Right hindlimb (tissue), 1 donor: ENCODE results near the gene SLC22A1.
"Not testable (repeated sequence)": the region's sequence is repeated elsewhere in the genome, so short reads cannot be mapped to it uniquely, and the experiment has no call there.

Source experiments
- DNase-seq: peaks from one replicate; pipeline ENCODE4 v3.0.0-alpha.2; 2018

SLC22A1 gene

DNA sequence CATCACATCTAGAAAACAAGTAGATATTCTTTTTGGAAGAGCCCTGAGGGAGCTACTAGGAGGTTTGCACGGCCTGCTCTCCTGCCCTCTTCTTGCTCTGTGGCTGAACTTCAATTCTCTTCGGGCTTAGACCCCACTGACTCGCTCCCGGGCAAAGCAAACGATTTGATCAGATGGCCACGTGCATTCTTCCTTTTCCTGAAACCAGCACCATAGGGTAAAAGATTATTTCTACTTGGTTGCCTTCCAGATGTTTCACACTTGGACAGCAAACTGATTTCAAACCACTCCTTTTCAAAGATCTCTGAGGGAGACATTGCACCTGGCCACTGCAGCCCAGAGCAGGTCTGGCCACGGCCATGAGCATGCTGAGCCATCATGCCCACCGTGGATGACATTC is at the start of gene SLC22A1:
Gene SLC22A1, plus strand, starts transcription at position 258 of the 400 bp plus-strand sequence. Its CDS starts 121 bp downstream, at position 379.
- DNase-seq, result no peak

GRCh38 chr6:160073272-160073671 is 48.3 kb upstream of the SLC22A1 start:
- DNase-seq, result no peak

DNA sequence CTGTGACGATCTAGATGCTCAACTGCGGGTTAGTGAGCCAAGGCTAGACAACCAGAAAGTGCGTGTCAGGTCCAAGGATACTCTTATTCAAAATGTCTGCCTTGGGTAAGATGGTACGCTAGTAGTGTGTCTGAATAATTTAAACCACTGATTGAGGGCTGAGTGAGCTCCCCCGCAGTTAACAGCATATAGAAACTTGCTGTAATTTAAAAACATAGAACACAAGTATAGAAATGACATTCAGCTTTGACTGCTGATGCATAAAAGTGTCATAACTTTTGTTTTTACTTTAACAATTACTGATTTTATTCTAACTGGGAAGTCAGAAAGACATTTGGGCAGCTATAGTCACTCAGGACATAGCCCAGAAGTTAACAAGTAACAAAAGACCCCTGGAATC is 45.6 kb upstream of the SLC22A1 start:
- DNase-seq, result no peak

GRCh38 chr6:160077024-160077423 is 44.6 kb upstream of the SLC22A1 start:
- no peak for DNase-seq

DNA sequence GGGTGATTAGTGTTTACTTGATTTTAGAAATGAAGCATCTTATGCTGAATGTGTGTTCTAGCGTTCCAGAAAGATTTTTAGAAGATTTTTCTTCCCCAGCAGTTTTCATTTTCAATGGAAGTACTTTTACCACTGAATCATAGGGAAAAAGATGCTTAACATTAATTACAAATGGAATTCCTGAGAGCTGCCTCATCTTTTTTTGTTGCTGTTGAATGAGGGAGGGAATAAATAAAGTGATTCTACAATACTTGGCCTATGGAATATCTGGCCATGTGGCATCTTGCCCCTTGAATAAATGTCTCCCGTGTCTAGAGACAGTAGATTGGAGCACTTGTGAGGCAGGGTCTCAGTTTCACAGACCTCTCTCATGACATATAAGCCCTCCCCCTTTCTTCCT is 44.1 kb upstream of the SLC22A1 start:
- DNase-seq, result no peak

DNA sequence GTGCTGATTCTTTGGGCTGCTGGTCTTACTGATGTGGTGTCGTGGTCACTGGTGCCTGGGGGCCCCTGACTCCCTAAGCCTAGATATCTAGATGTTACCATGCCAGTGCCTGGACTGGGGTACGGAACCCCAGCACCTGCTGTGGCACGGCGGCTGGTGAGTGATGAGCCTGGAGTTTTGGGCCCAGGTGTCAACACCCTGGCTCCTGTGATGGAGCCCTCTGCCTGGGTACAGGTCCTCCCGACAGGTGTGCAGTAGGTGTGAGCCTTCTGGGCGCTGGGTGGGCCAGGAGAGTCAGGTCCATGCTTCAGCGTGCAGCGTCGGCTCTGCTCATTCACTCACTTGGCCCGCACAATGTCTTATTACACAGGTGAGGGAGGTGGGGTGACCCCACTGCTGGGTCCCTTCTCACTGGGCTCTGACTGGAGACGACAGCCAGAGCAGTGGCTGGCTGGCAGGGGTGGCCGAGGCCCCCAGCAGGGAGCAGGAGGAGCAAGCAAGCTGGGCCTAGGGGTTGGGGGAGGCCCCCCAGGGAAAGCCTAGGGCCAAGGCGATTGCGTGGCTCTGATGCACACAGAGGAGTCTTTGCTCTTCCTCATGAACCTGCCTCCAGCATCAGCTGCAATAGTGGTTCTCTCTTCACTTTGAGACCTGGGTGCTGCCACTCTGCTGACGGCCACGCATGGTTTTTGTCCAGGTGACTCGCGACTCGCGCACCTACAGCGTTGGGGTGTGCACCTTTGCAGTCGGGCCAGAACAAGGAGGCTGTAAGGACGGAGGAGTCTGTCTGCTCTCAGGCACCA is 42.5 kb upstream of the SLC22A1 start:
- DNase-seq, result no peak

DNA sequence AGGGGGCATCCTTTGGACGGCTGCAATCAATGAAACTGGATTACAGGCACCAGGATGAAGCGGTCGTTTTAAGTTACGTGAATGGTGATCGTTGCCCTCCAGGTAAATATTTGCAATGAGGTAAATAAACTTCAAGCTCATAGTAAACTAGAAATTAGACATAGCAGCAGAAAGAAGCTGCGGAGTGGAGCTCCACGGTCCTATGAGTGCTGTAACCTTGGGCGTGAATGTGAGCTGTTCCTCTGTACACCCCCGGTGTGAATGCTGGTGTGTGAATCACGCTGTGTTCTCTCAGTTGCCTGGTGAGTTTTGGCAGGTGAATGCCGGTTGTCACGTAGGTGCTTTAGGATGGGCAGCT is 42.0 kb upstream of the SLC22A1 start:
- no peak for DNase-seq

- DNase-seq, result no peak
Measured at GRCh38 chr6:160080097-160080496, 41.5 kb upstream of the SLC22A1 start.

GRCh38 chr6:160081398-160081797 is 40.2 kb upstream of the SLC22A1 start:
- no peak for DNase-seq

- DNase-seq, result no peak
Measured at GRCh38 chr6:160082627-160083026, 39.0 kb upstream of the SLC22A1 start.

- no peak for DNase-seq
Measured at GRCh38 chr6:160084198-160084776, 37.3 kb upstream of the SLC22A1 start.

DNA sequence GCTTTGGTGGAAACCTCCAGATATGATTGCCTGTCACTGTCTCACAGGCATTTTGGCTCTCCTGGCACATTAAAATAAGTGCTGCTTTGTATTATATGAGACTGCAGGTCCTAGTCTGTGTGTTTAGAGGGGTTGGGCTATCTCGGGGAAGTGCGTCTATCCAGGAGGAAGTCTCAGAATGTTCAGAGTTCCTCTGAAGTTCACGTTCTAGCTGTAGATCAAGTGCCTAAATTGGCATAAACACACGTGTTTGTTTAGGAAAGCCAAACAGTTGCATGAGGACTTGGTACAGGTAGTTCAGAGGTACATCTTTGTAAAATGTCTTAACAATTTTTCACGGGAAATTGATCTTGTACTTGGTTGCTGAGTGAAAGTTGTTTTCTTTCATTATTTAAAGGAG is 36.4 kb upstream of the SLC22A1 start:
- no peak for DNase-seq

DNA sequence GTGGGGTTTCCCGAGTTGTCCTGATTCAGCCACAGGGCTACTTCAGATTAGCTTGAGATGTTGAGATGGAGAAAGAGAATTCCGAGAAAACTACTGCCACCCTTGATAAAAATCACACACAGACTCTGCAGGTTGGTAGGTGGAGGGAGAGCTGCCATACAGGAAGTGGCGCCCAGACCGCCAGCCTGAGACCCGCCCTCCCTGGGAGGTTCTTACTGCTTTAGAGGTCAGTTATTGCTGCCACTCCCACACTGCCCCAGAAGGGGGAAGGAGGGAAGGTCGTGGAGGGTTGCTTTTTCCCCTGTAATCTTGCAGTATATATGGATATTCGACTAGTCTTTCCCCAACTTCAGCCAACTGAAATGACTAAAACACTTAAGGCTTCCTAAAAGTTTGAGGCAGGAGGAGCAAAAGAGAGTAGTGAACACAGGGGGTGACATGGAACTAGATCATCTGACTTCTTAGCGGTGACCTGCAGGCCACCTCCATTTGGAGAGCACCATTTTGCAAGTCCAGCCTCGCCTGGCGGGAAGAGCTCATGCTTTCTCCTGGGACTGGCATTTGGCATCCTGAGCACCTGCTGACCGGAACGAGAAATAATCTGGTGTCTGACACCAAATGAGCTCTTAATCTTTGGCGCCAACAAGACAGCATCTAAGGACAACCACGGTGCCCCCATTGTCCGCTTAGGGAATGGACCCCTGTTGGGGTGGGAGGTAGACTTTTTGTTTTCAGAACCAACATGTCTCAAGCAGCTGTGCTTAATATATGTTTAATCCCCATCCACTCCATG is 35.7 kb upstream of the SLC22A1 start:
- DNase-seq, result no peak

DNA sequence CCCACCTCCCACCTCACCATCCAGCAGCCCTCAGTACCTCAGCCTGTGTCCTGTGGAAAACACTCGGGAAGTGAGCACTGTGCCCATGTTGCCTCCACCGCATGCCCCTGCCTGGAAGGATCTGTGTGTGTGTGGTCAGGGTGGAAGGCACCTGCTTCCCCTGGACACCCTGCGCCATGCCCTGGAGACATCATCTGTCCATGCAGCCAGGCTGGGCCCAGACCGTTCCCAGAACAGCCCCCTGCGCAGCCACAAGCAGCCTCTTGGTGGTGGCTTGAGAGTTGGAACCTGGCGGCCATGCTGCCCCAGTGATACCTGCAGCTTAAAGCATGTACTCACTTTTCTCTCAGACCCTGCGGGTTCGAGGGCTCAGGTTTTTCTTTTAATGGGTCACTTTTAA is 34.9 kb upstream of the SLC22A1 start:
- no peak for DNase-seq

GRCh38 chr6:160088069-160088783 is 33.4 kb upstream of the SLC22A1 start:
- peak; percentile 79 for DNase-seq

DNA sequence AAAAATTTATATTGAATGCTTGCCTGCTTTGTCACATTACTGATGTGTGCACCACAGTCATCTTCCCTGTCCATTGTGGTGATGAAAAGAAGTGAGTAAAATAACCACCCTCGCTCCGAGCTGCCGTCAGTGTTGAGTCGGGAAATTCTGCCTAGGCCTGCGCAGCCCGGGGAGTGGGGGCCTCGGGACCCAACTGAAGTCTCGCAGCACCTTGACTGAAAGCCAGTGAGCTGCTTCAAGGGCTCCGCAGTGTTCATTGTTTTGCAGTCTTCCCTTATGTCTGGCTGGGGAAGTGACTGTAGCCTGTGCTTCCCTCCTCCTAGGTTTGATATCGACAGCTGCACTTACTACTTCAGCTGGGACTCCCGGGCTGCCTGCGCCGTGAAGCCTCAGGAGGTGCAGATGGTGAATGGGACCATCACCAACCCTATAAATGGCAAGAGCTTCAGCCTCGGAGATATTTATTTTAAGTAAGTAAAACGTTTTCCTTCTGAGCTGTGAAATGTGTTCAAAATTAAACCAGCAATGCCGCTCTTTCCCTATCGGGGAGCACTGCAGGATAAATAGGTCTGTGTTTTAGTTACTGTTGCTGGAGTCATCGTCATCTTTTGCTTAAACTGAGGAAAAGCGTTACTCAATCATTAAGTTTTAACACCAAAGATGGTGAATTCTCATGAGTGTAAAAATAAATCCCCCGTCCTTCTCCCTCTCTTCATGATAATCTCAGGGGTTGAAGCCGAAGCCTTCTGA is 32.7 kb upstream of the SLC22A1 start:
- DNase-seq, result no peak

GRCh38 chr6:160089534-160089897 is 32.1 kb upstream of the SLC22A1 start:
- DNase-seq, result no peak

DNA sequence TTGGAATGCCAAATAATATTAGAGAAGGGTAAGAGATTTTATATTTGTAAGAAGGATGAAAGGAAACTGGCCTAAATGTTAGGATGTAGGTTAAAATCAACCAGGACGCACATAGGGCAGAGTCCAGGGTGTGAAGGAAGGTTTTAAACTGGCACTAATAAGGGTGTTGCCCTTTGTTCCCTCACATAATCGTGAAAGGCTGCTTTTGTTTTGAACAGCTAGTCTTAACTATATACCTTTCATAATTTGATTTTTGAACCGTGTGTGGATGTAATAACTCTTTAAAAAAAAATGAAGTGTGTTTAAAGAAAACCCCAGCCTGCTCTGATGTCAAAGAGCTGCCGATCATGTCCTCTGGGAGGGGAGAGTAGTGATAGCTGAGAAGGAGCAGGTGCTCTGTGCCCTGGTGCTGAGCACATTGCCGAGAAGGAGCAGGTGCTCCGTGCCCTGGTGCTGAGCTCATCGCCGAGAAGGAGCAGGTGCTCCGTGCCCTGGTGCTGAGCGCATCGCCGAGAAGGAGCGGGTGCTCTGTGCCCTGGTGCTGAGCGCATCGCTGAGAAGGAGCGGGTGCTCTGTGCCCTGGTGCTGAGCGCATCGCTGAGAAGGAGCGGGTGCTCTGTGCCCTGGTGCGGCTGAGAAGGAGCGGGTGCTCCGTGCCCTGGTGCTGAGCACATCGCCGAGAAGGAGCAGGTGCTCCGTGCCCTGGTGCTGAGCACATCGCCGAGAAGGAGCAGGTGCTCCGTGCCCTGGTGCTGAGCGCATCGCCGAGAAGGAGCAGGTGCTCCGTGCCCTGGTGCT is 31.0 kb upstream of the SLC22A1 start:
- DNase-seq, result not testable (repeated sequence)

DNA sequence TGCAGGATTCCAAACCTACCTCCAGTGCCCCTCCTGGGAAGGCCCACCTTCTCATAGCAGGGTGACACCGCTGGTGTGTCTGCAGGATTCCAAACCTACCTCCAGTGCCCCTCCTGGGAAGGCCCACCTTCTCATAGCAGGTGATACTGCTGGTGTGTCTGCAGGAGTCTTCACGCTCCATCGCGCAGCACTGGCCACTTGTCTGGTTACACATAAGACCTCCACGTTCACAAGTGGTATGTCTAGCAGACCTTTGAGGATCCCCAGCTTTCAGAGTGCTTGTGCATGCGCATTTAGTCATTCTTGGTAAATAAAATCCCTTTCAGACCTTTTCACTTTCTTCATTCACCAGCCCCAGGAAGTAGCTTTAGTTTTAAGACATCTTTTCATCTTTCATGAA is 29.4 kb upstream of the SLC22A1 start:
- not testable (repeated sequence) for DNase-seq

- no peak for DNase-seq
Measured at GRCh38 chr6:160092602-160093001, 29.0 kb upstream of the SLC22A1 start.

DNA sequence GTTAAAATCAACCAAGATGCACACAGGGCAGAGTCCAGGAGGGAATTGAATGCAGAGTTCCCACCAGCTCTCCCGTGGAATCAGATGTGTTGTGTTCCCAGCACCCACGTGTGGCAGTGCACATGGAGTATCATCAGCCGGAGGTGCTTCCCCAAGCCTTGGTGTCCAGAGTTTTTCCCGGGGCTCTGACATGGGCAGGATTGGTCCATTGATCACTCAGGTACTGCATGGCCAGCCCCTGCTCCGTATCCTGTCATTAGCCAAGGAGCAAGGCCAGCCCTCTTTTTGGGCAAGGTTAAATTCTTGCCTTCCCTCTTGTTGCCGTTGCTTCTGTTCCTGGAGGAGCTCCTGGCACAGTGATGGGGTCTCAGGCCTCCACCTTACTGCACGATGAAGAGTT is 28.6 kb upstream of the SLC22A1 start:
- no peak for DNase-seq

GRCh38 chr6:160093946-160094345 is 27.7 kb upstream of the SLC22A1 start:
- no peak for DNase-seq
